Neural cell (in vitro differentiated cells): ENCODE measurements around the gene UBFD1. TPM values are rescaled to one million over a fixed set of nuclear protein-coding genes. Genes with fewer than 3 reads are reported as not detected.

Experiments used
- H2AFZ ChIP-seq: fragments of 200-600, 300-800 bp; sonication (generic), shearing (Covaris generic); 2 replicates; pipeline ENCODE4 v1.6.0; 2014; ENCODE audit warnings: low read depth, mild to moderate bottlenecking, antibody characterized with exemption, low read length, moderate library complexity
- H3F3A ChIP-seq: fragments of 200-600 bp; shearing (Covaris generic); 2 replicates; pipeline ENCODE4 v1.6.1; 2016; ENCODE audit warnings: mild to moderate bottlenecking, moderate library complexity, mixed read lengths, antibody characterized with exemption, low read length; ENCODE audit not compliant: insufficient read depth, poor library complexity, severe bottlenecking
- H3K27ac ChIP-seq: fragments of 200-600, 300-800 bp; sonication (generic), shearing (Covaris generic); 2 replicates; pipeline ENCODE4 v1.5.1; 2014; ENCODE audit warnings: mild to moderate bottlenecking, low read length, moderate library complexity
- H3K27me3 ChIP-seq: fragments of 300-800, 200-600 bp; sonication (generic), shearing (Covaris generic); 2 replicates; pipeline ENCODE4 v1.6.0; 2014; ENCODE audit warnings: mild to moderate bottlenecking, low read depth, low read length, moderate library complexity; ENCODE audit not compliant: insufficient read depth
- H3K36me3 ChIP-seq: fragments of 300-800, 200-600 bp; sonication (generic), shearing (Covaris generic); 2 replicates; pipeline ENCODE4 v1.5.1; 2014; ENCODE audit warnings: mild to moderate bottlenecking, antibody characterized with exemption, low read length, moderate library complexity; ENCODE audit not compliant: insufficient read depth
- H3K4me2 ChIP-seq: fragments of 300-800, 200-600 bp; sonication (generic), shearing (Covaris generic); 2 replicates; pipeline ENCODE4 v1.6.0; 2014; ENCODE audit warnings: mild to moderate bottlenecking, low read length
- H3K4me3 ChIP-seq: fragments of 300-800, 200-600 bp; sonication (generic), shearing (Covaris generic); 2 replicates; pipeline ENCODE4 v1.5.1; 2014; ENCODE audit warnings: mild to moderate bottlenecking, low read length, moderate library complexity
- H3K79me2 ChIP-seq: fragments of 200-600 bp; shearing (Covaris generic); replicated peaks from 2 replicates; pipeline ENCODE4 v1.6.0; 2014; ENCODE audit warnings: mild to moderate bottlenecking, low read length, moderate library complexity; ENCODE audit not compliant: insufficient read depth
- H3K9ac ChIP-seq: fragments of 300-800, 200-600 bp; sonication (generic), shearing (Covaris generic); 2 replicates; pipeline ENCODE4 v1.6.1; 2016; ENCODE audit warnings: mild to moderate bottlenecking, low read length, mixed read lengths
- H3K9me2 ChIP-seq: fragments of 200-600 bp; shearing (Covaris generic); 2 replicates; pipeline ENCODE4 v1.6.1; 2016; ENCODE audit warnings: mild to moderate bottlenecking, low read length, mixed read lengths; ENCODE audit not compliant: insufficient read depth
- H3K9me3 ChIP-seq: fragments of 200-600, 300-800 bp; sonication (generic), shearing (Covaris generic); 2 replicates; pipeline ENCODE4 v1.6.1; 2016; ENCODE audit warnings: mild to moderate bottlenecking, mixed run types, low read length, moderate library complexity, mixed read lengths
- H4K20me1 ChIP-seq: fragments of 200-600 bp; shearing (Covaris generic); 2 replicates; pipeline ENCODE4 v1.6.1; 2016; ENCODE audit warnings: mild to moderate bottlenecking, mixed run types; ENCODE audit not compliant: insufficient read depth
- EP300 ChIP-seq: fragments of 450-650 bp; conservative IDR thresholded peaks from 2 replicates; pipeline ENCODE4 v1.6.1; 2014; ENCODE audit warnings: antibody characterized with exemption, mild to moderate bottlenecking, moderate library complexity; ENCODE audit not compliant: poor library complexity, severe bottlenecking
- EZH2 ChIP-seq: fragments of 200-600, 300-800 bp; shearing (Covaris generic), sonication (generic); IDR thresholded peaks from 2 replicates; pipeline ENCODE4 v1.6.1; 2014; ENCODE audit warnings: antibody characterized with exemption, low read length, borderline replicate concordance, mild to moderate bottlenecking; ENCODE audit not compliant: insufficient read depth, poor library complexity, severe bottlenecking
- MXI1 ChIP-seq: fragments of 450-650 bp; conservative IDR thresholded peaks from 2 replicates; pipeline ENCODE4 v1.6.1; 2014; ENCODE audit warnings: antibody characterized with exemption, mild to moderate bottlenecking; ENCODE audit not compliant: poor library complexity, severe bottlenecking
- POLR2AphosphoS5 ChIP-seq: IDR thresholded peaks from 2 replicates; pipeline ENCODE4 v1.6.1; 2012
- RAD21 ChIP-seq: fragments of 450-650 bp; conservative IDR thresholded peaks from 2 replicates; pipeline ENCODE4 v1.6.1; 2014; ENCODE audit warnings: antibody characterized with exemption, mild to moderate bottlenecking, moderate library complexity
- SMC3 ChIP-seq: fragments of 450-650 bp; conservative IDR thresholded peaks from 2 replicates; pipeline ENCODE4 v1.6.1; 2014; ENCODE audit warnings: antibody characterized with exemption, mild to moderate bottlenecking, moderate library complexity; ENCODE audit not compliant: poor library complexity
- TAF1 ChIP-seq: IDR thresholded peaks from 2 replicates; pipeline ENCODE4 v1.6.1; 2012; ENCODE audit warnings: low read depth
- polyA plus RNA-seq: library from polyadenylated mRNA; depleted of rRNA; stranded (reverse); fragments of >200 nt; gene quantifications from 2 replicates; pipeline ENCODE4 v1.2.3, GENCODE V29; 2014
- TF ChIP-seq, protein P1 (sequence below): IDR thresholded peaks from 2 replicates; pipeline ENCODE4 v1.6.1; 2012; ENCODE audit warnings: borderline replicate concordance
- TF ChIP-seq, protein P2 (sequence below): fragments of 450-650 bp; IDR thresholded peaks from 2 replicates; pipeline ENCODE4 v1.5.1; 2014; ENCODE audit warnings: antibody characterized with exemption, mild to moderate bottlenecking, moderate library complexity; ENCODE audit not compliant: poor library complexity, severe bottlenecking

The UBFD1 gene
- polyA plus RNA-seq, 1 donor from 2014 or later = 94.3 TPM

DNA sequence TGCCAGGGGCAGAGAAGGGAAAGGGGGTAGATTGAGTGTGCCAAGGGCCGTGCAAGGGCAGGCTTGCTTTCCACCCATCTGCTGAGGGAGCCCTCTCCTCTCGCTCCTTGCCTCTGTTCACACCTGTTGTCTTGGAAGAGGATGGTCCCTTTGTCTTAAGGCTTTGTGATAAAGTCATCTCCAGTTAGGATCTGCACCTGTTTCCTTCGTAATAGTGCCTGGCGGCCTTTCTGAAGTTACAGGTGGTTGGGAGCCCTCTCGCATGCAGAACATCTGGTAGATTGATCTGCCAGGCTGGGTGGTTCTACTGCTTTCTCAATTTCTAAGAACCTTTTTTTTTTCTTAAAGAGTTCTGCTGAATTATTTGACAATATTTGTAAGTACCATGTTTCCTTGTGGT lies 16.3 kb downstream of the UBFD1 start:
- Histone ChIP-seq H3K9me3 (no peaks in the 10 kb centered on the region), H3K9ac (no peak overlapping the region), H3K9me2 (no peaks in the 10 kb centered on the region), H2AFZ (no peak overlapping the region), H3K4me3 (no peak overlapping the region), H3K36me3 (peaks cover 3% of the 10 kb centered on the region), H3K27ac (no peak overlapping the region), H3F3A (no peaks in the 10 kb centered on the region), H3K79me2 (no peaks in the 10 kb centered on the region), H3K4me2 (no peak overlapping the region), H3K27me3 (no peaks in the 10 kb centered on the region), H4K20me1 (no peaks in the 10 kb centered on the region)
- TF ChIP-seq POLR2AphosphoS5 (no peak), EP300 (no peak), RAD21 (no peak), TAF1 (no peak), MXI1 (no peak), EZH2 (no peak), SMC3 (no peak)
- TF ChIP-seq, protein P1, sequence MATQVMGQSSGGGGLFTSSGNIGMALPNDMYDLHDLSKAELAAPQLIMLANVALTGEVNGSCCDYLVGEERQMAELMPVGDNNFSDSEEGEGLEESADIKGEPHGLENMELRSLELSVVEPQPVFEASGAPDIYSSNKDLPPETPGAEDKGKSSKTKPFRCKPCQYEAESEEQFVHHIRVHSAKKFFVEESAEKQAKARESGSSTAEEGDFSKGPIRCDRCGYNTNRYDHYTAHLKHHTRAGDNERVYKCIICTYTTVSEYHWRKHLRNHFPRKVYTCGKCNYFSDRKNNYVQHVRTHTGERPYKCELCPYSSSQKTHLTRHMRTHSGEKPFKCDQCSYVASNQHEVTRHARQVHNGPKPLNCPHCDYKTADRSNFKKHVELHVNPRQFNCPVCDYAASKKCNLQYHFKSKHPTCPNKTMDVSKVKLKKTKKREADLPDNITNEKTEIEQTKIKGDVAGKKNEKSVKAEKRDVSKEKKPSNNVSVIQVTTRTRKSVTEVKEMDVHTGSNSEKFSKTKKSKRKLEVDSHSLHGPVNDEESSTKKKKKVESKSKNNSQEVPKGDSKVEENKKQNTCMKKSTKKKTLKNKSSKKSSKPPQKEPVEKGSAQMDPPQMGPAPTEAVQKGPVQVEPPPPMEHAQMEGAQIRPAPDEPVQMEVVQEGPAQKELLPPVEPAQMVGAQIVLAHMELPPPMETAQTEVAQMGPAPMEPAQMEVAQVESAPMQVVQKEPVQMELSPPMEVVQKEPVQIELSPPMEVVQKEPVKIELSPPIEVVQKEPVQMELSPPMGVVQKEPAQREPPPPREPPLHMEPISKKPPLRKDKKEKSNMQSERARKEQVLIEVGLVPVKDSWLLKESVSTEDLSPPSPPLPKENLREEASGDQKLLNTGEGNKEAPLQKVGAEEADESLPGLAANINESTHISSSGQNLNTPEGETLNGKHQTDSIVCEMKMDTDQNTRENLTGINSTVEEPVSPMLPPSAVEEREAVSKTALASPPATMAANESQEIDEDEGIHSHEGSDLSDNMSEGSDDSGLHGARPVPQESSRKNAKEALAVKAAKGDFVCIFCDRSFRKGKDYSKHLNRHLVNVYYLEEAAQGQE = no peak
- TF ChIP-seq, protein P2, sequence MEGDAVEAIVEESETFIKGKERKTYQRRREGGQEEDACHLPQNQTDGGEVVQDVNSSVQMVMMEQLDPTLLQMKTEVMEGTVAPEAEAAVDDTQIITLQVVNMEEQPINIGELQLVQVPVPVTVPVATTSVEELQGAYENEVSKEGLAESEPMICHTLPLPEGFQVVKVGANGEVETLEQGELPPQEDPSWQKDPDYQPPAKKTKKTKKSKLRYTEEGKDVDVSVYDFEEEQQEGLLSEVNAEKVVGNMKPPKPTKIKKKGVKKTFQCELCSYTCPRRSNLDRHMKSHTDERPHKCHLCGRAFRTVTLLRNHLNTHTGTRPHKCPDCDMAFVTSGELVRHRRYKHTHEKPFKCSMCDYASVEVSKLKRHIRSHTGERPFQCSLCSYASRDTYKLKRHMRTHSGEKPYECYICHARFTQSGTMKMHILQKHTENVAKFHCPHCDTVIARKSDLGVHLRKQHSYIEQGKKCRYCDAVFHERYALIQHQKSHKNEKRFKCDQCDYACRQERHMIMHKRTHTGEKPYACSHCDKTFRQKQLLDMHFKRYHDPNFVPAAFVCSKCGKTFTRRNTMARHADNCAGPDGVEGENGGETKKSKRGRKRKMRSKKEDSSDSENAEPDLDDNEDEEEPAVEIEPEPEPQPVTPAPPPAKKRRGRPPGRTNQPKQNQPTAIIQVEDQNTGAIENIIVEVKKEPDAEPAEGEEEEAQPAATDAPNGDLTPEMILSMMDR = no peak

DNA sequence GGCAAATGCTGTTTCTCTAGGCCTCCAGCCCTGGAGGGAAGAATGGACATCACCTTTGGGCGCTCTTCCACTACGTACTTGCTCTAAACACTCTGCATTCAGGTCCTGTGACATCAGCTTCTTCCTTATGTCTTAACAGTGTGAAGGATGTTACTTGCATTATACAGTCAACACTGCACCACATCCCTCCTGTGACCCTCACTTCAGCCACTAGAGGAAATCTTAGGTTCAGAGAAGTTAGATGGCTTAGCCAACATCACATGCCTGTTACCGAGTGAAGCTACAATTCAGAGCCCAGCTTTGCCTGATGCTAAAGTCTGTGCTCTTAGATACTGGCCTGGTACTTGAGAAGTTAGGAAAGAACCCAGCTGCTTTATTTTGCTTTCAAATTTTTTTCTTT lies 18.3 kb downstream of the UBFD1 start:
- Histone ChIP-seq H3K27ac (no peak overlapping the region), H4K20me1 (no peaks in the 10 kb centered on the region), H3F3A (no peaks in the 10 kb centered on the region), H3K79me2 (no peaks in the 10 kb centered on the region), H3K36me3 (peaks cover 7% of the 10 kb centered on the region), H3K4me3 (no peak overlapping the region), H3K27me3 (no peaks in the 10 kb centered on the region), H3K4me2 (no peak overlapping the region), H3K9ac (no peak overlapping the region), H3K9me2 (no peaks in the 10 kb centered on the region), H3K9me3 (no peaks in the 10 kb centered on the region), H2AFZ (no peak overlapping the region)
- TF ChIP-seq, protein P1 = no peak
- TF ChIP-seq SMC3 (no peak), POLR2AphosphoS5 (no peak), RAD21 (no peak), EZH2 (no peak), TAF1 (no peak), EP300 (no peak), MXI1 (no peak)
- TF ChIP-seq, protein P2 = no peak
